ENCODE results near the gene SLC44A3.
A peak's percentile ranks its signal among the peaks of the same experiment; 100 is the strongest.
"Not testable (repeated sequence)": the region's sequence is repeated elsewhere in the genome, so short reads cannot be mapped to it uniquely, and the experiment has no call there.

SLC44A3 gene

DNA sequence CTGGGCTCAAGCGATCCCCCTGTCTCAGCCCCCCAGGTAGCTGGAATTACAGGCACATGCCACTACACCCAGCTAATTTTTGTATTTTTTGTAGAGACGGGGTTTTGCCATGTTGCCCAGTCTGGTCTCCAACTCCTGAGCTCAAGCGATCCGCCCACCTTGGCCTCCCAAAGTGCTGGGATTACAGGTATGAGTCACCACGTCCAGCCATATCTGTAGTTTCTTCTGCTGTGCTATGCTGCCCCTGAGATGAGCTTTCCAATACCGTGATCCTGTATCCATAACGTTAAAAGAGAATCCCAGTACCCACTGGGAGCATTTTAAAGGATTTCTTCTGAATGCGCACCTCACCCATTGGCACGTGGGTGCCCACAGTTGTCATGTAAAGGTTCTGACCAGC lies 20.2 kb downstream of the SLC44A3 start:
- not testable (repeated sequence) for DNase-seq, ATAC-seq

DNA sequence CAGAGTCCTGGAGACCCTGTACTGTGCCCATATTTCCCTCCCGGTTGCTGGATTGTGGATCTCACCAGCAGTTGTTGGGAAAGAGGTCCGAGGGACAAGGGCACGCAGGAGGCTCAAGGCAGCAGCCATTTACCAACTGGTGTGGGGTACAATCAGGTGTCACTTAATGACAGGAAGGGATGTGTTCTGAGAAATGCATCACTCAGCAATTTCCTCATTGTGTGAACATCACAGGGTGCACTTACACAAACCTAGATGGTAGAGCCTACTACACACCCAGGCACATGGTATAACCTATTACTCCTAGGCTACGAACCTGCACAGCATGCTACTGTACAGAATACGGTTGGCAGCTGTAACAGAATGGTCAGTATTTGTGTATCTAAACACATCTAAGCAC lies 20.7 kb downstream of the SLC44A3 start:
- no peak for ATAC-seq
- DNase-seq: no peak

DNA sequence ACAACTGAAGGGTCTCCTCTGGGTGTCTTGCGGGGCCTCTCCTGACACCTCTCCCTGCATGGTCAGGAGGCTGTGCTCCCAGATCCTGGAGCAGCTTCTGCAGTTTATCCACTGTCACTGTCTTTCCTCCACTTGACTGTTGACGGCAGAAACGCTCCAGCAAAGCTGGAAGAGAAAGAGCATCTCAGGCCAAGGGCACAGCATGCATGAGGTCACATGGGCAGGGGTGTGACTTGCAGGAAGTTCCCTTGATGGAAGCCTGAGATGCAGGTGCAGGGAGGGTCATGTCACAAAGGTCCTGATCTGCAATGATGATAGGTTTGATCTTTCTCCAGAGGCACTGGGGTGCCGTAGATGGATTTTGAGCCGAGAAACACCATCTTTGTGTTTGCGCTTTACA lies 23.3 kb downstream of the SLC44A3 start:
- no peak for ATAC-seq
- no peak for DNase-seq

DNA sequence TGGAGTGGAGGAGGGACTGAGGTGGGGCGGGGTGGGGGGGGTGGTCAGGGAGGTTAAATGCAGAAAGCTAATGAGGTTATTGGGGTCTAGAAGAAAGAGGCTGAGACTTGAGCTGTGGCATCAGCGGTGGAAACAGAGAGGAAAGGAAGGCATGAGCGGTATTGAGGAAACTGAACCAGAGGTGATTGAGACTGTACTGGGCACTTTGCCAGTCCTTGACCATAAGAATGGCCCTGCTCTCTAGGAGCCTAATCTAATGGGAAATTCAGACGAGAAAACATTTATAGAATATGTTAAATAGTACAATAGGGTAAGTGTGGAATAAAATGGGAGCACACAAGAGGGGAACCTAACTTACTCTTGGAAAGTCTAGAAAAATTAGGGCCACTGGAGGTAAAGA lies 23.7 kb downstream of the SLC44A3 start:
- ATAC-seq: no peak
- DNase-seq: no peak

DNA sequence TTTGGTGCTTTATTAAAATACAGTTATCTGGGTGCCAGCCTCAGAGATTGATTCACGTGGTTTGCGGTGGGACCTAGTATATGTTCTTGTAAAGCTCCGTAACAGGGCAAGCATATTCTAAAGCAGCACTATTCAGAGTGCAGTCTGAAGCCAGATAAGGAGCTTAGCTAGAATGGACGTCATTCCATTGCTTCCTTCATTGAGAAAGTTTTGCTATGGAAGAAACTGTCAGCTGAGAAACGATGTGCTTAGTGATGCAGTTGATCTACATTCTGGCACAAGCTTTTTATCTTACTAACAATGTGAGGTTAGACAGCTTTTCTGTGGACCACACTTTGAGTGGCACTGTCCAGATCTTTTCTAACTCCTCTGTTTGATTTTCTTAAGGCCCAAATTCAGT lies 26.2 kb downstream of the SLC44A3 start:
- ATAC-seq: no peak
- DNase-seq: no peak

DNA sequence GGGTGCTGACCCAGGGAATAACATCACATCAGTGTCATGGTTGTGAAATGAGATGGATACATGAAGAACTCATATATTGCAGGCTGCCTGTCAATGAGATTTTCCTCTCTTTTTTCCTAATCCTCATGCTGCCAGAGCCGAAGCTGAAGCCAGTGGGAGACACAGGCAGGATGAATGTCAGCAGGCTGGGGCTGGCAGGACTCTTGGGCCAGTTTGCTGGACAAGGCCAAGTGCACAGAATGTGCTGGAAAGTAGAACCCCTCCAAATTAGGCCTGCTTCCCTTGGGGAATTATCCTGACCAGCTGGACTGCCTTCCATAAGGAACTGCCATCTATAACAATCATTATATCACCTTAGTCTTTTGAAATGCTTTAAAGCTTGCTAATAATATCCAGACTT lies 31.4 kb downstream of the SLC44A3 start:
- ATAC-seq (no peak), DNase-seq (no peak)

DNA sequence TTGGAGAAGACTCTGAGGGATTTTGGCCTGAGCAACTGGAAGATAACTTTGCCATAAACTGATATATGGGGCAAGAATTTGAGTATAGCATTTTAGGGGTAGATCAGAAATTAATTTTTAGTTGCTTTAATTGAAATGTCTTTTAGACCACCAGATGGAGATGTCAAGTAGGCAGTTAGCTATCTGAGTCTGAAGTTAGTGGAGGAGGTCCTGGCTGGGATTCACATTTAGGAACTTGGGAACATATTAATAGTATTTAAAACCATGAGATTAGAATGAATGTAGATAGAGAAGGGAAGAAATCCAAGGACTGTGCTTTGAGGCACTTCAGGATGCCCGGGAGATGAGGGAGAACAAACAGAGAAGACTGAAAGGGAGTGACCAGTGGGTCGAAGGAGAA lies 32.6 kb downstream of the SLC44A3 start:
- ATAC-seq (no peak), DNase-seq (no peak)

DNA sequence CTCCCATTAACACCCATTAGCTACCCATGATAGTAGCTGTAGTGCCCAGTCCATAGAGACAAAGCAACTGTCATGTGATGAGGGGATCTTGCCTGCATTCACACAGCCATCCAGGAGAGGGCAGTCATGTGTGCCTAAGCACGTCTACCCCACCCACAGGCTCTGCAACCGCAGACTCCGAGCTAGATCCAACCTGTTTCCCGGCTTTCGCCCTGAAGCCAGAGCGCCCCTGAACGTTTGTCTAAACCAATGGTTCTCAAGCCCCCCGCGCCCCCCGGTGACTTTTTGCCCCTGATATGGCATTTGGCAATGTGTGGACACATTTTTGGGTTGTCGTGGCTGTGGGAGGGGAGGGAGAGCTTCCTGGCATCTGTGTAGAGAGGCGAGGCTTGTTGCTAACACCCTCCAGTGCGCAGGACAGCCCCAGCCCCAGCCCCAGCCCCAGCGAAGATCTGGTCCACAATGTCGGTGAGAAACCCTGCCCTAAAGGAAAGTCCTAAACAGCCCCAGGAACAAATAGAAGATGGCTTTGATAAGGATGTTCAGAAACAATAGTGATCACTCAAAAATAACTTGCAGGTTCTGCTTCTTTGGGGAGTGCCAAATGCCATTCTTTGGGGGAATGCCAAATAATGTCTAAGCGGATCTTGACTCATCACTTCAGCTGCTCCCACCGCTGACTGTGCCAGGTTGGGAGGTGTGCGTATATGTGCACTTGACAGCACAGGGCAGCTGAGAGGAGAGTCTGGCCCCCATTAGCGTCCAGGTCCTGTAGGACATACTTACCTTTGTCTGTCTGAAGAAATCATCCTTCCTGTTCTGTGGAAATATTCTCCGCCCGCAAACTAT lies 34.5 kb downstream of the SLC44A3 start:
- ATAC-seq (peak; percentile 97), DNase-seq (peak; percentile 78)

DNA sequence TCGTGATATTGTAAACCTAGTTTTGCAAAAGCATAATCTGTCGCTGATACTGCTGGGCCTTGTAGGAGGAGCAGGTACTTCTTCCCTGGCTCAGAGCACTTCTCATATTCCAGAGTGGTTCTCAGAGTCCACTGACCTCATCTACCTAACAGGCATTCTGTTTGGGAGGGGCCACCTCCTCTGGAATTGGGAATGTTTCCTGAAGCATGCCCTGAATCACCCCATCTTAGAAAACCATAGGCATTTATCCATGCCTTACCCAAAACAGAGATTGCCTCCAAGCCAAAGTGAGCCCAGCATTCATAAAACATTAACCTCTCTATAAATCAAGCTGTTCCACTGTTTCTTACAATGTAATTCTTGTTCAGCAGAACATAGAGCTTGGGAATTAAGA lies 35.1 kb downstream of the SLC44A3 start:
- DNase-seq: no peak

DNA sequence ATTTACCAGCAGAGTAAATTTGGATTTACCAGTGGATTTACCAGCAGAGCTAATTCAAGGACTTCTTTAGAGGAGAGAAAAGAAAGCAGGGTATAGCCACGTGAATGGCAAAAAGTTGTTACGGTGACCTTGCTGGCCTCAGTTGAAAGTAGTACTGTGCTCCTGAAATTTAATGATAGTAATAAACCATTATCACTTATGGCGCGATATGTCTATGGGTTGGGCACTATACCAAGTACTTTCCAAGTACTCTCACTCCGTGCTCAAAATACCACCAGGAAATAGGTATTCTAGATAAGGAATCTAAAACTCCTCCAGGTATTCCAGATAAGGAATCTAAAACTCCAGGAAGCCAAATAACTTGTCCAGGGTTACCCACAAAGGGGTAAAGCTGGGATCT lies 35.8 kb downstream of the SLC44A3 start:
- ATAC-seq: no peak

More for the DNA sequence above, 35.1 kb downstream of the SLC44A3 start:
- no peak for ATAC-seq

DNA sequence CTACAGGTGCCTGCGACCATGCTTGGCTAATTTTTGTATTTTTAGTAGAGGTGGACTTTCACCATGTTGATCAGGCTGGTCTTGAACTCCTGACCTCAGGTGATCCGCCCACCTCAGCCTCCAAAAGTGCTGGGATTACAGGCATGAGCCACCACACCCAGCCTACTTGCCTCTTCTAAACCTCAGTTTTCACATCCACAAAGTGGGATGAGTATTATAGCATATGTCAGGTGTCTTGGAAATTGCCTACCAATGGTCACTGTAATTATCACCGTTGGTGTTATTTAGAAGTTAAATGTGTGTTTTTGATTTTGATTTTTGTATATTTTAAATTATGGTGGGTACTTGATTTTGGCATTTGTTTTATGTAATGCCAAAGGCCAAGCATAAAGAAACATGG lies 36.7 kb downstream of the SLC44A3 start:
- DNase-seq (no peak), ATAC-seq (no peak)

More for the DNA sequence above, 35.8 kb downstream of the SLC44A3 start:
- no peak for DNase-seq

DNA sequence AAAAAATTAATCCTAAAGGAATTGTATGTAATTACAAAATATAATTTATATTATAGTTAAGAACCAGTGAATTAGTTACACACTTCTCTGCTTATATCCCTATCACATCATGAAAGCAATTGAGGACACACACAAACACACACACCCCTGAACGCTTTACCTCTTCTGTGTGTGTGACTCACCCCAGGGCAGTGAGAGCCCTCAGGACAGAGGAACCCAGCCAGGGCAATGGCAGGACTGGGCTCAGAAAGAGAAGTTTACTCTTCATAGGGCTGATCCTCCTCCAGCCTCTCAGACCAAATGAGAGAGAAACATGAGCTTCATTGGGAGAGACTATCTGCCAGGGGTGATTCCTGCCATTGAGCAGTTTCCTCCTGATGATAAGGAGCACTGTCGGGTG lies 38.1 kb downstream of the SLC44A3 start:
- ATAC-seq: no peak
- no peak for DNase-seq

DNA sequence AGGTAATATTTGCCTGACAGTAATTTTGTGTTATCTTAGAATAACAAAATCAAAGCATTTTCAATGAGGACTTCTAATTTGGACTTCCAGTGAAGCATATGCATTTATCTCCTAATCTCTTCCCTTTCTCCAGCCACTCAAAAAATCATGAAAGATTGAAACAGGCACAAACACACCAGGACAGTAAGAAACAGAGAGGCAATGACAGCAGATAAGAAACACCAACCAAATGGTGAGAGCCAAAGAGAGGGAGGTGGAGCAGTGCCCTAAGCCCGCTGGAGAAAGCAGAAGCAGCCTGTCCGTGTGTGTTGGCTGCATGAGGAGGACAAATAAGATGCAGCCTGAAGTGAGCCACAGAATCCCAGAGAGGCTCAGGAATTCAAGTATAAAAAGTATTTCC lies 39.0 kb downstream of the SLC44A3 start:
- DNase-seq: no peak
- no peak for ATAC-seq

DNA sequence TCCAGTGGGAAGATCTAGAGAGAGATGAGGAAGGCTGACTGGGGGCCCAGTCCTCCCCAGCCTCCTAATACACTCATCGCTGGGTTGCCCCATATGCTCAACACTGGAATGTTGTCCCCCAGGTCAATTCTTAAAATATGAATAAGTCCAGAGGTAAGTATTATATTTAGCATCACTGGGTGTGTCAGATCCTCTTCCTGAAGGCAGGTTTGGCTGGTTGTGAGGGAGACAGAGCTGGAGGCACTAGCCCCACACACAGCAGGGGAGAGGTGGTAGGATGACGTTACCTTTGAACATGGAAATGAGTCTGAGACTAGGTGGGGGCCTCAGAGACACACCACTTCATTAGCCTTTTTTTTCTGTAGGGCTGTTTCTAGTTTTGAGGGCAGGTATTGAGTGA lies 42.6 kb downstream of the SLC44A3 start:
- no peak for ATAC-seq
- no peak for DNase-seq

DNA sequence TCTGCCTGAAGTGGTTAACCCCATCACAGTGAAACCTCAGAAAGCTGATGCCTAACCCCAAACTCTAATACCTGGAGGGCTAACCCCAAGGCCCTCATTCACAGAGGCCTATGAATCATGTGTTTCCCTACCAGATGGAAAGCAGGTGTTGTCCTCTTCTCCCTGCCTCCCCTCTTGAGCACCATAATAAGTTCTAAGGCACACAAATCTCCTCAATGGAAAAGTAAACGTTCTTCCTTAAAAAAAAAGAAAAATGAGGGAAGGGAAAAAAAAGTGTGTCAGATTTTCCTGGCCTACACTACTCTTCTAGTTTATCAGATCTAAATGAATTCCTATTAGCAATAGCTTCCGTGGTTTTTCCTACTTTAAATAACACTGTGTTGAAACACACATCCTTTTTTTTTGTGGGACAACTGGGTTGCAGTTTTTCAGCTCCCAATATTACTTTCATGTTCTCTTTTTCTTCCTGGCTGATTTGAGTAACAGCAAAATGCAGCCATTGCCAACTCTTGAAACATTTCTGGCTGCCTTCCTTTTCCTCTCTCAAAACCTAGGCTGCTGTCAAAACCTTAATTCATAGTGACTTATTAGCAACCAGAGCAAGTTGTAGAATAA lies 43.2 kb downstream of the SLC44A3 start:
- DNase-seq (no peak), ATAC-seq (no peak)

DNA sequence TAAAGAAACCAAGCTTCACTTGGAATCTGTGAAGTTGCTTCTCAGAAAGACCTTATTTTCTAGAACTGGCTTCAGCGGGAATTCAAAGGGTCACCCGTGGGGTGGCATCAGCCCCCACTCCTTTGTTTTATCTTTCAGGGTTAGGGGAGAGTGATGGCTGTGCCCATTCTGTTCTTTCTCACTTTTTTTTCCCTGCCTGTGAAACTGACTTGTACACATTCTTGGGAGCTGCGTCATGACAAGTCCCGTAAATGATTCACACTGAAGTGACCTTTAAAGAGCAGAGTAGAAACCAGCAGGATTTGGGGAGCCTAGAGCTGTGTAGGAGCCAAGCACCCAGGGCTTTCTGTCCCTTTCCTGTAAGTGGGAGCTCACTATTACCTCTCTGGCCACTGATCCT lies 43.8 kb downstream of the SLC44A3 start:
- DNase-seq (no peak), ATAC-seq (no peak)

DNA sequence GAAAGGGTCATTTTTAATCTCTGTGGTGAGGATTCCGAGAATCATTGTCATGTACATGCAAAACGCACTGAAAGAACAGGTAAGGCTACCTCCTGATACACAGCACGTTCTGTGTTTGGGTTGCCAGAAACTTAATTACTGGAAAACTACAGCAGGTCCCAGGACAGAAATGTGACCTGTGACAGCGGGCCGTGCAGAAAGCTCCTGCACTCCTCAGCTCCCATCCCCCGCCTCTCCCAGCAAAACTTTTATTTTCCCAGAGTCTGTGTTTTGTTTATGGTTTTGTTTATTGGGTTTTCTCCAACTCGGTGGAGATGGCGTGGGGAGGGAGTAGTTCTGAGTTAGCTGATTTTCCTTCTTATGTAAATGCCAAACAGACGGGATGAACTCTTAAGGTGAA lies 44.7 kb downstream of the SLC44A3 start:
- DNase-seq (no peak), ATAC-seq (no peak)

DNA sequence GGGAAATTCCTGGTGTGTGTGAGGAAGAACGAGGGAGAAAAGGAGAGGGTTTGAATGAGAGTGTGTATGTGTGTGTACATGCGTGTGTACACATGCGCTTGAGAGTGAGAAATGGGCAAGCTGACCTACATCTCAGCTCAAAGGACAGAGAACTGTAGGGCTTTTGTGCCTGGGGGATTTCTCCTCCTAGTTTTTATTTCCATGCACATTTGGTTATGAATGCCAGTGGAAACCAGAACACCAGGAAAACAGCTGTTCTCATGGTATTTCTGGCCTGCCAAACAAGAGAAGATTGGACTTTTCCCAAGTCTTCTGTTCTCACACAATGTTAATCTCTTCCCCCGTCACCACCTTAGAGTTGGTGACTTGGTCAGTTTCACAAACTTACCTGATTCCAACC lies 45.2 kb downstream of the SLC44A3 start:
- no peak for ATAC-seq
- no peak for DNase-seq

DNA sequence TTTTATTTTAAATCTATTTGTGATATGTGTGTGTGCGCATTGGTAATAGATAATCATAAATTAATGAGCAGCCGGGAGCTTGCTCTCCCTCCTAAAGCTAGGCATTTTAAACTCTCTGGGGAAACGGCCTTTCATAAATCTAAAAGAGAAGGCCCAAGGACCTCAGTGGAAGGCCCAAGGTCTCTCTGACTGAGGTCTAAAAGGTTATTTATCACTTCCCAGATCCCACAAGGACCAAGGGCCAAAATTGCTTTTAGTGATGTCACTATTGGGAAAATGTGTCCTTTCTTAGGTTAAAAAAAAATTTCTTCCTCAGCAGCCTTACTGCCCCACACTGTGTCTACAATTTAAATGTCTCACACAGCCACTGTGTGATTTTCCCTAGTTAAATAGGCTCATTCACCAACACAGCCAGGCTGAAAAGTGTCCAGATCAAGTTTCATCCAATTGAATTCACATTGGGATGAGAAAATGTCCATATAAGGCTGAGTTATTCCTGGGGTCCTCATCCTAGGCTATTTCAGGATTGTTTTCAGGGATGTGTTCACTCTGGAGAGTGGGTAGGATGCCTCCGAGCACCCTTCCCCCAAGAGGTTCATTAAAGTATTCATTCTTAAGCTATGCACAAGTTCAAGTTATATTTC lies 46.1 kb downstream of the SLC44A3 start:
- ATAC-seq (no peak), DNase-seq (no peak)

DNA sequence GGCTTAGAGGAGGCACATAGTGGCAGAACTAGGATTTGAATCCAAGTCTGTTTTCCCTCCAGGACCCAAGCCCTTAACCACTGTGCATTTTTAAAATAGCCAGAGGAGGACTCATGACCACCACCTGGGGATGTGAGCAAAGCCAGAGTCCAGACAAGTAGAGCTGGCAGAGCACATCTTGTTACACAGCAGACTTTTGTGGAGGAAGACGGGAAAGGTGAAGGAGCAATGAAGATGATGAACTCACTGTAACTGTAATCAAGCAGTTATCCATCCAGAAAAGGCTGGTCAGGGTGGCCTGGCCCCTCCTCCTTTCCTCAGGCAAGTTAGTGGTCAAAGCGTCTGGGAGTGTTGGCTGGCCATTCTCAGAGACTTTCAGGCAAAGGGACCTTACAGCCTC lies 50.9 kb downstream of the SLC44A3 start:
- ATAC-seq: no peak
- DNase-seq: no peak

DNA sequence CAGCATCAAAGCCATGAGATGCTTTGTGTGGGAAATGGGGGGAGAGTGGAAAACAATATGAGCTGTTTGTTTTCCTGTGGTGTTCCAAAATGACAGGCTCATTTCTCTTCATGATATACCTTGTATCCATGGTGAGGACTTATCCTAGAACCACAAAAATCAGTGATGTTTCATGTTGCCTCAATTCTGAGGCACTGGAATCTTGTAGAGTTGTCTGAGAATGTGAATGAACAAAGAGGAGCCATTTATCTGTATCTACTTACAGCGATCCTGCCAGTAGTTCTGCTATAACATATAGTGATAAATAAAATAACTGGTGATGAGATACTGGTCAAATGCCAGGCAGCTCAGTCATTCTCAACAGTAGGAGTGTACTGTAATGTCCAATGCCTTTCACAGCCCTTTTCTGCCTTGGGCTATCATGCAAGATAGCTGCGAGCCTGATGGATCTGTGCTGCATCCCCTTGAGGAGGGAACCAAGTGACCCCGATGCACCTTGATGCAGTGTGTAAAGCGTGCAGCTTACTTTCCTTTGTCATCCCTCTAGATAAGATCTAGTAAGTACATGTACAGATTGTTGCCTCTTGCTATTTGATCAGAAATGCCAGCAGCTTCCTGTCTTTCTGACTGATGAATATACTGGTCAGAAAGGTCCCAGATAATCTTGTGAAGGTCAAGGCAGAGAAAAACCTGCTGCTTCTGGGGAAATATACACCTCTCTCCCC lies 52.8 kb downstream of the SLC44A3 start:
- ATAC-seq: no peak
- no peak for DNase-seq

DNA sequence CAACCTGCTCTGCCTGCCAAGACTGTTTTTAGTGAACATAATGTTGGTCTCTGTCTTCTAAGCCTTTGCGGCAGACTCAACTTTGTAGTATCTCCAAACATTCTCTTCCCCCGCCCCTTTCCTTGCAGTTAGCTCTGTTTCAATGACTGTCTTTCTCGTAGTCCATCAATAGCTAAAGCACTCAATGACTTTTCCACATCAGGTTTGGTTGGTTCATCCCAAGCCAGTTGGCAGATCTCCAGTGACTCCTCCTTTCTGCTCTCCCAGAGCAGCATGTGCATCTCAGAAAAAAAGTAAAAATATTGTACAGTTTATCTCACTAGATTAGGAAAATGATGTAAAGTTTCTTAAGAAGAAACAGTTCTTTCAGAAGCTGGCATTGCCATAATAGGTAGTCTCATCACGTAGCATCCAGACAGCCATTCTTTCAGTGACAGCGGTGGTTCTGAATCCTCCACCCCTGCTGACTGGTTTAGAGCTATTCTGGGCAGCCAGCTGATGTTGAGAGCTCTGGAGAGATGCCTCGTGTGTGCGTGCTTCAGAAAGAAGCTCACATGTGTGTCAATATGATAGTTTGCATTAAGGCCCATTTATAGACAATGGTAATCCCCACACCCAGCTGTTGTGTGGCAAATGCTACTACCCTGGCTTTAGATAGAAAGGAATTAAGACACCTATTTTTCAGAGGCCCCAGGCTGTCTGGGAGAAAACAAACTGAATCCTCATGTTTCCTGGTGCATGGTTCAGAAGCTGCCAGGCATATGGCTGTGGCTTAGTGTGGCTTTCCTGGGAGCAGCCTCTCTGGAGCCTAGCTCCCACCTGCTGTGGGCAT lies 53.6 kb downstream of the SLC44A3 start:
- no peak for ATAC-seq
- no peak for DNase-seq

Measured in stimulated activated naive CD8-positive, alpha-beta T cell treated with anti-CD3 and anti-CD28 coated beads, Interleukin-15, Interleukin-2, amounts not matched to agents 100 U/mL and 50 U/mL, for 24 hours (primary cell).